Activated naive CD4-positive, alpha-beta T cell treated with anti-CD3 and anti-CD28 coated beads, Interleukin-2, amount 50 U/mL, for 24 hours (primary cell): ENCODE measurements around the gene FGB.

Experiments
- H3K27ac Mint-ChIP-seq: one replicate; pipeline ENCODE4 v1.8.0; 2021; ENCODE audit warnings: mild to moderate bottlenecking, mixed read lengths
- H3K27me3 Mint-ChIP-seq: one replicate; pipeline ENCODE4 v1.8.0; 2021; ENCODE audit warnings: mixed read lengths
- H3K36me3 Mint-ChIP-seq: one replicate; pipeline ENCODE4 v1.8.0; 2021; ENCODE audit warnings: mixed read lengths
- H3K4me1 Mint-ChIP-seq: one replicate; pipeline ENCODE4 v1.8.0; 2021; ENCODE audit warnings: mixed read lengths
- H3K4me3 Mint-ChIP-seq: one replicate; pipeline ENCODE4 v1.8.0; 2021; ENCODE audit warnings: mild to moderate bottlenecking, mixed read lengths
- H3K9me3 Mint-ChIP-seq: one replicate; pipeline ENCODE4 v1.8.0; 2021; ENCODE audit warnings: mixed read lengths

The FGB gene

GRCh38 chr4:154559141-154559493 lies 3.7 kb upstream of the FGB start:
- Mint-ChIP-seq H3K36me3 (no peaks in the 10 kb centered on the region), H3K9me3 (no peaks in the 10 kb centered on the region), H3K27me3 (peaks cover 3% of the 10 kb centered on the region), H3K4me3 (no peak overlapping the region), H3K27ac (no peak overlapping the region), H3K4me1 (no peaks in the 10 kb centered on the region)

GRCh38 chr4:154559494-154560418 lies 3.1 kb upstream of the FGB start:
- H3K27ac Mint-ChIP-seq = no peak overlapping the region
- no peaks in the 10 kb centered on the region for H3K4me1 Mint-ChIP-seq
- H3K27me3 Mint-ChIP-seq = peaks cover 3% of the 10 kb centered on the region
- H3K36me3 Mint-ChIP-seq = no peaks in the 10 kb centered on the region
- H3K9me3 Mint-ChIP-seq = no peaks in the 10 kb centered on the region
- H3K4me3 Mint-ChIP-seq = no peak overlapping the region

GRCh38 chr4:154560419-154560801 lies 2.4 kb upstream of the FGB start:
- H3K4me1 Mint-ChIP-seq = no peaks in the 10 kb centered on the region
- peaks cover 3% of the 10 kb centered on the region for H3K27me3 Mint-ChIP-seq
- no peak overlapping the region for H3K27ac Mint-ChIP-seq
- H3K4me3 Mint-ChIP-seq = no peak overlapping the region
- no peaks in the 10 kb centered on the region for H3K36me3 Mint-ChIP-seq
- H3K9me3 Mint-ChIP-seq = no peaks in the 10 kb centered on the region

GRCh38 chr4:154560824-154561231 lies 2.0 kb upstream of the FGB start:
- H3K27ac Mint-ChIP-seq = no peak overlapping the region
- no peaks in the 10 kb centered on the region for H3K4me1 Mint-ChIP-seq
- H3K4me3 Mint-ChIP-seq = no peak overlapping the region
- no peaks in the 10 kb centered on the region for H3K9me3 Mint-ChIP-seq
- no peaks in the 10 kb centered on the region for H3K36me3 Mint-ChIP-seq
- peaks cover 3% of the 10 kb centered on the region for H3K27me3 Mint-ChIP-seq

GRCh38 chr4:154564311-154564710 lies 1.5 kb downstream of the FGB start:
- no peak overlapping the region for H3K4me3 Mint-ChIP-seq
- H3K4me1 Mint-ChIP-seq = no peaks in the 10 kb centered on the region
- H3K36me3 Mint-ChIP-seq = no peaks in the 10 kb centered on the region
- peaks cover 3% of the 10 kb centered on the region for H3K27me3 Mint-ChIP-seq
- H3K27ac Mint-ChIP-seq = no peak overlapping the region
- no peaks in the 10 kb centered on the region for H3K9me3 Mint-ChIP-seq

- no peak overlapping the region for H3K27ac Mint-ChIP-seq
- H3K4me1 Mint-ChIP-seq = no peaks in the 10 kb centered on the region
- no peaks in the 10 kb centered on the region for H3K27me3 Mint-ChIP-seq
- H3K36me3 Mint-ChIP-seq = no peaks in the 10 kb centered on the region
- H3K9me3 Mint-ChIP-seq = no peaks in the 10 kb centered on the region
- no peak overlapping the region for H3K4me3 Mint-ChIP-seq
Measured at GRCh38 chr4:154565704-154566103, 2.9 kb downstream of the FGB start.

- H3K4me1 Mint-ChIP-seq = no peaks in the 10 kb centered on the region
- H3K27me3 Mint-ChIP-seq = no peaks in the 10 kb centered on the region
- H3K9me3 Mint-ChIP-seq = no peaks in the 10 kb centered on the region
- H3K36me3 Mint-ChIP-seq = no peaks in the 10 kb centered on the region
- H3K4me3 Mint-ChIP-seq = no peak overlapping the region
- no peak overlapping the region for H3K27ac Mint-ChIP-seq
Measured at GRCh38 chr4:154566639-154567204, 3.9 kb downstream of the FGB start.

GRCh38 chr4:154569028-154569427 lies 6.2 kb downstream of the FGB start:
- Mint-ChIP-seq H3K4me3 (no peak overlapping the region), H3K4me1 (no peaks in the 10 kb centered on the region), H3K9me3 (no peaks in the 10 kb centered on the region), H3K36me3 (no peaks in the 10 kb centered on the region), H3K27me3 (no peaks in the 10 kb centered on the region), H3K27ac (no peak overlapping the region)

- Mint-ChIP-seq H3K4me1 (no peaks in the 10 kb centered on the region), H3K27ac (no peak overlapping the region), H3K9me3 (no peaks in the 10 kb centered on the region), H3K4me3 (no peak overlapping the region), H3K36me3 (no peaks in the 10 kb centered on the region), H3K27me3 (no peaks in the 10 kb centered on the region)
Measured at GRCh38 chr4:154569584-154569983, 6.8 kb downstream of the FGB start.

- no peak overlapping the region for H3K4me3 Mint-ChIP-seq
- no peaks in the 10 kb centered on the region for H3K36me3 Mint-ChIP-seq
- H3K9me3 Mint-ChIP-seq = no peaks in the 10 kb centered on the region
- no peaks in the 10 kb centered on the region for H3K4me1 Mint-ChIP-seq
- no peak overlapping the region for H3K27ac Mint-ChIP-seq
- H3K27me3 Mint-ChIP-seq = peaks cover 2% of the 10 kb centered on the region
Measured at GRCh38 chr4:154573190-154573870, 10.5 kb downstream of the FGB start.

GRCh38 chr4:154574311-154574710 lies 11.5 kb downstream of the FGB start:
- Mint-ChIP-seq H3K4me3 (no peak overlapping the region), H3K36me3 (no peaks in the 10 kb centered on the region), H3K27me3 (peaks cover 4% of the 10 kb centered on the region), H3K27ac (no peak overlapping the region), H3K4me1 (no peaks in the 10 kb centered on the region), H3K9me3 (no peaks in the 10 kb centered on the region)

GRCh38 chr4:154577324-154577723 lies 14.5 kb downstream of the FGB start:
- Mint-ChIP-seq H3K4me3 (no peak overlapping the region), H3K4me1 (no peaks in the 10 kb centered on the region), H3K9me3 (no peaks in the 10 kb centered on the region), H3K27me3 (peaks cover 6% of the 10 kb centered on the region), H3K27ac (no peak overlapping the region), H3K36me3 (no peaks in the 10 kb centered on the region)

GRCh38 chr4:154578919-154579318 lies 16.1 kb downstream of the FGB start:
- no peaks in the 10 kb centered on the region for H3K9me3 Mint-ChIP-seq
- no peaks in the 10 kb centered on the region for H3K4me1 Mint-ChIP-seq
- no peak overlapping the region for H3K27ac Mint-ChIP-seq
- no peaks in the 10 kb centered on the region for H3K36me3 Mint-ChIP-seq
- no peak overlapping the region for H3K4me3 Mint-ChIP-seq
- H3K27me3 Mint-ChIP-seq = peaks cover 6% of the 10 kb centered on the region

GRCh38 chr4:154579927-154580326 lies 17.1 kb downstream of the FGB start:
- Mint-ChIP-seq H3K27me3 (peaks cover 6% of the 10 kb centered on the region), H3K4me1 (no peaks in the 10 kb centered on the region), H3K4me3 (no peak overlapping the region), H3K27ac (no peak overlapping the region), H3K9me3 (no peaks in the 10 kb centered on the region), H3K36me3 (no peaks in the 10 kb centered on the region)

GRCh38 chr4:154582723-154583122 lies 19.9 kb downstream of the FGB start:
- H3K4me3 Mint-ChIP-seq = no peak overlapping the region
- H3K27ac Mint-ChIP-seq = no peak overlapping the region
- H3K9me3 Mint-ChIP-seq = no peaks in the 10 kb centered on the region
- H3K27me3 Mint-ChIP-seq = peaks cover 10% of the 10 kb centered on the region
- H3K4me1 Mint-ChIP-seq = no peaks in the 10 kb centered on the region
- no peaks in the 10 kb centered on the region for H3K36me3 Mint-ChIP-seq

- no peaks in the 10 kb centered on the region for H3K36me3 Mint-ChIP-seq
- H3K27me3 Mint-ChIP-seq = peaks cover 10% of the 10 kb centered on the region
- no peaks in the 10 kb centered on the region for H3K9me3 Mint-ChIP-seq
- no peak overlapping the region for H3K4me3 Mint-ChIP-seq
- no peak overlapping the region for H3K27ac Mint-ChIP-seq
- no peaks in the 10 kb centered on the region for H3K4me1 Mint-ChIP-seq
Measured at GRCh38 chr4:154583230-154583629, 20.4 kb downstream of the FGB start.
